Mammary epithelial cell (primary cell): ENCODE data around the gene CDK15.

Source experiments
- EZH2 ChIP-seq: IDR thresholded peaks from 2 replicates; pipeline ENCODE4 v1.6.1; 2012; ENCODE audit warnings: low read length, inconsistent platforms, borderline replicate concordance
- TF ChIP-seq, protein P1 (sequence below), 2 donors: IDR thresholded peaks in 1 of 2; conservative IDR thresholded peaks in 1 of 2; 2 replicates each; pipeline ENCODE4 v1.5.1; 2011 to 2012; ENCODE audit warnings: inconsistent platforms in 2 of 2, low read length in 2 of 2, mild to moderate bottlenecking in 2 of 2, control low read depth in 1 of 2, low read depth in 1 of 2; ENCODE audit not compliant: insufficient read depth in 1 of 2; ENCODE audit errors: extremely low read depth in 1 of 2

DNA sequence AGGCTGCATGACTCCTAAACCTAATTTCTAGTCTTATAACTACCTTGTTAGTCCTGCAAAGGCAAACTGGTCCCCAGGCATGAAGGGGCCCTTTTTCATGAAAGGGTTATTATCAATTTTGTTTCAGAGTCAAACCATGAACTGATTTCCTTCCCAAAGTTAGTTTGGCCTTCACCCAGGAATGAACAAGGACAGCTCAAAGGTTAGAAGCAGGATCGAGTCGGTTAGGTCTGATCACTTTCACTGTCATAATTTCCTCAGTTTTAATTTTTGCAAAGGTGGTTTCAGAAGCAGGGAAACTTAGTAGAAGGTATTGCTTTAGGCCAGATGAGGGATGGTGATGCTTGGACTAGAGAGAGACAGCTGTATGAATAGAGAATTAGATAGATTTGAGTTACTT, 16.9 kb upstream of the CDK15 start:
- TF ChIP-seq, protein P1, sequence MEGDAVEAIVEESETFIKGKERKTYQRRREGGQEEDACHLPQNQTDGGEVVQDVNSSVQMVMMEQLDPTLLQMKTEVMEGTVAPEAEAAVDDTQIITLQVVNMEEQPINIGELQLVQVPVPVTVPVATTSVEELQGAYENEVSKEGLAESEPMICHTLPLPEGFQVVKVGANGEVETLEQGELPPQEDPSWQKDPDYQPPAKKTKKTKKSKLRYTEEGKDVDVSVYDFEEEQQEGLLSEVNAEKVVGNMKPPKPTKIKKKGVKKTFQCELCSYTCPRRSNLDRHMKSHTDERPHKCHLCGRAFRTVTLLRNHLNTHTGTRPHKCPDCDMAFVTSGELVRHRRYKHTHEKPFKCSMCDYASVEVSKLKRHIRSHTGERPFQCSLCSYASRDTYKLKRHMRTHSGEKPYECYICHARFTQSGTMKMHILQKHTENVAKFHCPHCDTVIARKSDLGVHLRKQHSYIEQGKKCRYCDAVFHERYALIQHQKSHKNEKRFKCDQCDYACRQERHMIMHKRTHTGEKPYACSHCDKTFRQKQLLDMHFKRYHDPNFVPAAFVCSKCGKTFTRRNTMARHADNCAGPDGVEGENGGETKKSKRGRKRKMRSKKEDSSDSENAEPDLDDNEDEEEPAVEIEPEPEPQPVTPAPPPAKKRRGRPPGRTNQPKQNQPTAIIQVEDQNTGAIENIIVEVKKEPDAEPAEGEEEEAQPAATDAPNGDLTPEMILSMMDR (conservative IDR thresholded peaks at IDR 0.05 in 1 of 2, IDR thresholded peaks at IDR 0.05 in 1 of 2; ENCODE audit: extremely low read depth in 1 of 2, insufficient read depth in 1 of 2, low read depth in 1 of 2, low read length in 2 of 2): no peak
- no peak for TF ChIP-seq EZH2
